GM12872 (cell line): ENCODE measurements around the gene TMEM43.

Experiments
- CTCF ChIP-seq: IDR thresholded peaks from 3 replicates; pipeline ENCODE4 v1.5.1; 2011; ENCODE audit warnings: low read depth, mild to moderate bottlenecking, low read length, moderate library complexity; ENCODE audit not compliant: insufficient read depth

TMEM43 gene

GRCh38 chr3:14110699-14111098 lies 14.2 kb upstream of the TMEM43 start:
- TF ChIP-seq CTCF = no peak

GRCh38 chr3:14113965-14114635 lies 10.8 kb upstream of the TMEM43 start:
- no peak for TF ChIP-seq CTCF

- TF ChIP-seq CTCF = no peak
These were observed 7.1 kb upstream of the TMEM43 start for GRCh38 chr3:14117468-14118399.

GRCh38 chr3:14118400-14119381 lies 6.2 kb upstream of the TMEM43 start:
- TF ChIP-seq CTCF = no peak

GRCh38 chr3:14119651-14120050 lies 5.2 kb upstream of the TMEM43 start:
- TF ChIP-seq CTCF = no peak

- no peak for TF ChIP-seq CTCF
These were observed 4.5 kb upstream of the TMEM43 start for GRCh38 chr3:14120111-14120920.
